Bone marrow (tissue), 2 donors: ENCODE measurements around the gene KIF3C.
"Not testable (repeated sequence)": the region's sequence is repeated elsewhere in the genome, so short reads cannot be mapped to it uniquely, and the experiment has no call there.

ENCODE experiments used
- DNase-seq, 2 donors: peaks; one replicate each; lab custom pipeline; 2025; lab: John Stamatoyannopoulos, UW

The KIF3C gene

DNA sequence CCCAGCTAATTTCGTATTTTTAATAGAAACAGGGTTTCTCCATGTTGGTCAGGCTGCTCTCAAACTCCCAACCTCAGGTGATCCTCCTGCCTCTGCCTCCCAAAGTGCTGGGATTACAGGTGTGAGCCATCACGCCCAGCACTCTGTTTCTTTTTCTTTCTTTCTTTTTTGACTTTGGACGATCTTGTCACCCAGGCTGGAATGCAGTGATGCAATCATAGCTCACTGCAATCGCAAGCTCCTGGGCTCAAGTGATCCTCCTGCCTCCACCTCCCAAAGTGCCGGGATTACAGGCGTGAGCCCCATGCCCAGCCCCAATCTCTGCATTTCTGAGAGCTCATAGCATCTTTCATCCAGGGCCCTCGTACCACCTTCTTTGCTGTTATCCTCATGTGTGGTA lies 17.1 kb upstream of the KIF3C start:
- DNase-seq: not testable (repeated sequence)

DNA sequence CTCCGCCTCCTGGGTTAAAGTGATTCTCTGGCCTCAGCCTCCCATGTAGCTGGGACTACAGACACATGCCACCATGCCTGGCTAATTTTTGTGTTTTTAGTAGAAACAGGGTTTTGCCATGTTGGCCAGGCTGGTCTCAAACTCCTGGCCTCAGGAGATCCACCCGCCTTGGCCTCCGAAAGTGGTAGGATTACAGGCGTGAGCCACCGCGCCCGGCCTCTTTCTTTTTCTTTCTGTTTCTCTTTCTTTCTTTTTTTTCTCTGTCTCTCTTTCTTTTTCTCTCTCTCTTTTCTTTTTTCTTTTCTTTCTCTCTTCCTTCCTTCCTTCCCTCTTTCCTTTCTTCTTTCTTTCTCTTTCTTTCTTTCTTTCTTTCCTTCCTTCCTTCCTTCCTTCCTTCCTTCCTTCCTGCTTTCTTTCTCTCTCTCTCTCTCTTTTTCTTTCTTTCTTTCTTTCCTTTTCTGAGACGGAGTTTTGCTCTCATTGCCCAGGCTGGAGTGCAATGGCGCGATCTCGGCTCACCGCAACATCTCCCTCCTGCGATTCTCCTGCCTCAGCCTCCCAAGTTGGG lies 16.6 kb upstream of the KIF3C start:
- not testable (repeated sequence) for DNase-seq

DNA sequence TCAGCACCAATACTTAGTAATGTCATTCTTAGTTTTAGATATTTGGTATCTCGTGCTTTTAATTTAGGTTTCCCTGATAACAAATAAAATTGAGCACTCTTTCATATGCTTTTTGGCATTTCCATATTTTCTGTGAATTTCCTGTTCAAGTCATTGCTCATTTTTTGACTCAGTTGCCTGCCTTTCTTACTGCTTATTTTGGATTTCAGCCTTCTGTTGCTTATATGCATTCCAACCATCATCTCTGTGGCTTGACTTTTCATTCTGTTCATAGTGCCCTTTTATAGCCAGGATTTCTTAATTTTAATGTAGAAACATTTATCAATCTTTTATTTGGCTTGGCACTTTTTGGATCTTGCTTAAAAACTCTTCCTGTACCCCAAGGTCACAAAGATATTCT lies 14.5 kb upstream of the KIF3C start:
- DNase-seq: no peak

DNA sequence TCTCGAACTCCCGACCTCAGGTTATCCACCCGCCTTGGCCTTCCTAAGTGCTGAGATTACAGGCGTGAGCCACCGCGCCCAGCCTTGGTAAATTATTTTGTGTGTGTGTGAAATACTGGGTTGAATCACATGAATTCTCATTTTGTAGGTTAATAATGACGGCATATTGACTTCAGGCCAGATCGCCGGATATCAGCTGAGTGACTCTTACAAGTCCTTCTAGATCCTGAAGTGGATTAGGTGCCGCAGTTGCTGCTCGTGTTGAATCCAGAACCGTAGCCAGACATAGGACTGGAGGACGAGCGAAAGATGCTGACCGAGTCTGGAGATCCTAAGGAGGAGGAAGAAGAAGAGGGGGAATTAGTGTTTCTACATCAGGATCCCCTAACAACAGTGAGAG lies 12.2 kb upstream of the KIF3C start:
- DNase-seq: no peak

DNA sequence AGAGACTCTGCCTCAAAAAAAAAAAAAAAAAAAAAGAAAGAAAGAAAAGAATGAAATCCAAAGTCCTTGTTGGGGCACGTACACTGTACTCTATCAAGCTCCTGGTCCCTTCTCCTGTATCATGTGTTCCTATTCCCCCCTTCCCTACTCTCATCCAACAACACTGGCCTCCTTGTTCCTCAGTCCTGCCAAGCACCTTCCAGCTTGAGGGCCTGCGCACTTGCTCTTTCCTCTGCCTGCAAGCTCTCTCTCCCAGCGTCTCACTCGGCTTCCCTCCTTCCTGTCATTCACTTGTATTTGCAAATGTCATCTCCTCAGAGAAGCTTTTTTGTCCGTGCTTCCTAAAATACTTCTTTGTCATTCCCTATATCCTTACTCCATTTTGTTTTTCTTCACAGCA lies 10.8 kb upstream of the KIF3C start:
- DNase-seq: no peak

DNA sequence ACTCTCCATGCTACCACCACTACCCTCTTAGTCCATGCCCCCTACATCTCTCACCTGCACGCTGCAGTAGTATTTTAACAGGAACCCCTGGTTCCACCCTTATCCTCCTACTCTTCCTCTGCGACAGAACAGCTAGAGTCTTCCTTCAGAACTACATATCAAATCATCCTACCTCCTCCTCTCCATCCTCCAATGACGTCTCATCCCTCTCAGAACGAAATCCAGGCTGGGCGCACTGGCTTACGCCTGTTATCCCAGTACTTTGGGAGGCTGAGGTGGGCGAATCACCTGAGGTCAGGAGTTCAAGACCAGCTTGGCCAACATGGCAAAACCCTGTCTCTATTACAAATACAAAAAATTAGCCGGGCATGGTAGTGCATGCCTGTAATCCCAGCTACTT lies 10.3 kb upstream of the KIF3C start:
- no peak for DNase-seq

DNA sequence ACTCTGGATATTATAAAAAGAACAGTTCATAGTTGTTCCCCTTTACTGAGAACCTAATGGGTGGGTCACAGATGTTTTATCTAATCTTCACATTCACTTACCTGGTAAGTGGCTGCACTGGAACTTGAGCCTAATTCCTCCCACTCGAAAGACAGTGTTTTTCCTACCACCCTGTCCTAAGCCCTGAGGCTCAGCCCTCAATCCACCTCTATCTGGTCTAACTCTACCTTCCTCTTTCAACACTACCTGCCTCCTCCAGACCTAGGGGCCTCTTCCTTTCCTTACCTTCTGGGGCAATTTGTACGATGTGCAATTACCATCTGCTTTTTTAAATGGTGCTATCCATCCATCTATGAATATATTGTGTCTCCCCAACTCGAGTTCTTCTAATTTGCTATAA lies 9.7 kb upstream of the KIF3C start:
- DNase-seq: no peak

DNA sequence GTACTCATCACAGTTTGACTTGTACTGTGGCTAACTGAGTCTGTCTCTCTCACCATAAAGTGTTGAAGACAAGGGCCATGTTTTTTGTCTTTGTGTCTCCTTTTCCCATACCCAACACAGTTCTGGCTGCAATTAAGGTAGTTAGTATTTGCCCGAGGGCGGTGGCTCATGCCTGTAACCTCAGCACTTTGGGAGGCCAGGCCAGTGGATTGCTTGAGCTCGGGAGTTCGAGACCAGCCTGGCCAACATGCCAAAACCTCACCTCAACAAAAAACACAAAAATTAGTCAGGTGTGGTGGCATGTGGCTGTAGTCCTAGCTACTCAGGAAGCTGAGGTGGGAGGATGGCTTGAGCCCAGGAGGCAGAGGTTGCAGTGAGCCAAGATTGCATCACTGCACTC lies 6.9 kb upstream of the KIF3C start:
- no peak for DNase-seq

DNA sequence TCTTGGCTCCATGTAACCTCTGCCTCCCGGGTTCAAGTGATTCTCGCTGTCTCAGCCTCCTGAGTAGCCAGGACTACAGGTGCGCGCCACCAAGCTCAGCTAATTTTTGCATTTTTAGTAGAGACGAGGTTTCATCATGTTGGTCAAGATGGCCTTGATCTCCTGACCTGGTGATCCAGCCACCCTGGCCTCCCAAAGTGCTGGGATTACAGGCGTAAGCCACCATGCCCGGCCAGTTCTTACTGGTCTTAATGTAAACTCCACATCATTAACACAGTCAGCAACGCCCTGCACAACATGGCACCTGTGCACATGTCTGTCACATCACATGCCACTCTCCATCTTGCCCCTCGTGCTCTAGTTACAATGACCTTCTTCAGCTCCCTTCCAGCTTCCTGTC lies 5.8 kb upstream of the KIF3C start:
- no peak for DNase-seq

DNA sequence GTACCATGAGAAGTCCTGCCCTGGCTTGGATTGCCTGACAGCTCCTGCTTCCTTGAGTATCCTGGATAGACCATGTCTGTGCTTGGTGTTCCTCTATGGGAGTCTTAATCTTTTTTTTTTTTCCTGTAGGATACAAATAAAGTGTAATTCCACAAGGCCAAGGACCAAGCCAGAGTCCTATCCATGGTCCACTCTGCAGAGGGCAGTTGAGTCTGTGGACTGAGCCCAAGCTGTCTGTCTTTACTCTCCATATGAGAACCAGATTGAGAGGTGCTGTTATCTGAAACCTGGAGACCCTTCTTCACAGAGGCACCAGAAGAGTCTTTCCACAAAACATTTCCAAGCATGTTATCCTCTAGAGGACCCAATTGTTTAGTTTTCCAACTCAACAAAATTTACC lies 1.4 kb upstream of the KIF3C start:
- no peak for DNase-seq

DNA sequence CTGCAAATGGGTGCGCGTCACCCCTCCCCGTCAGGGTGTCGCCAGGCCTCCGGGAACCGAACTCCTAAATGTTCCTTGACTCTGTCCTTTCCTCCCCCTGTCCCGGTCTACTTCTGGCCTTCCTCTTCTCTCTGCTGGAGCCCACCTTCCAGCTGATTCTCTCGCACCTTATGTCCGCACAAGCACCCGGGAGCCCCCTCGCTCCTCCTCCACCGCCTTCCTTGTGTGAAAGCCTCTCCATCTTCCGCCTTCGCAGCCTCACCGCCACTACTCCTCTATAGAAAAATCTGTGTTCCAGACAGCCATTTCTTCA lies 627 bp upstream of the KIF3C start:
- no peak for DNase-seq

DNA sequence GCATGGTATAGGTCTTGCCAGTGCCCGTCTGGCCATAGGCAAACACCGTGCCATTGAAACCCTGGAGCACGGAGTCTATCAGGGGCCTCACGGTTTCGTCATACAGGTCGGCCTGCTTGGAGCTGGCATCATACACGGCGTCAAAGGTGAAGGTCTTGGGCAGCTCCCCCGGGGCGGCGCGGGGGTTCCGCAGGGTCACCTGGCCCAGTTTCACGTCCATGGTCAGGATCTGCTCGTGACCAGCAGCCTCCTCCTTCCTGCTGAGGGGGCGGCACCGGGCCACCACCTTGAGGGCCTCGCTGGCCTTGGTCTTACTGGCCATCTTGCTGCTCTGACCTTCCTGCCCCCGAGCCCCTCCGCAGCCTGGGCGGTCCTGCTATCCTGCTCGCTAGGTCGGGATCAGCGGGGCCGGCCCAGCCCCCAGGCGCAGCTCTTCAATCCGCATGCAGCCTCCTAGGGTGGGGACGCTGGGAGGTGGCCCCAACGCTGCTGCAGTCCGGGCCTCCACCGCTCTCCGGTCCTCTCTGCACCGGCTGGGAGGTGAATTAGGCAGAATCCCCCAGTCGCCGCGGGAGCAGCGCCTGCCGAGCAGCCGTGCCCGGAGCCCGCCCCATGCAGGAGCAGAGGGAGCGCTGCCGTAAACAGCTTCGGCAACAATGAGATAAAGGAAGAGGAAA lies 563 bp downstream of the KIF3C start:
- no peak for DNase-seq

DNA sequence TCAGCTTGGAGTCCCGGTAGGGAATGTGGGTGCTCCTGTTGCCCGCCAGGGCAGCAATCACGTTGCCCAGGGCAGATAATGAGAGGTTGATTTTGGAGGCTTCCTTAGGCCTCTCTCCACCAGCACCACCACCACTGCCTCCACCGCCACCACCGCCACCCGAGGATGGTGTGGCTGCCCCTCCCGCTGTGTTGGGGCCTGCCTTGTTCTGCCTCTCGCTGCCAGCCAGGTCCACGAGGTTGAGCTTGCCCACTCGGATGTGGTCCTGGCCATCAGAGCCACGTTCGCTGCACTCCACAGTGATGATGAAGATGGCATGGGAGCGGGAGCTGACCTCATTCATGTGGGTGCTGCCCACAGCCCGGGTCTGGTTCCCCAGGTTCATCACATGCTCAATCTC lies 1.3 kb downstream of the KIF3C start:
- DNase-seq: no peak

DNA sequence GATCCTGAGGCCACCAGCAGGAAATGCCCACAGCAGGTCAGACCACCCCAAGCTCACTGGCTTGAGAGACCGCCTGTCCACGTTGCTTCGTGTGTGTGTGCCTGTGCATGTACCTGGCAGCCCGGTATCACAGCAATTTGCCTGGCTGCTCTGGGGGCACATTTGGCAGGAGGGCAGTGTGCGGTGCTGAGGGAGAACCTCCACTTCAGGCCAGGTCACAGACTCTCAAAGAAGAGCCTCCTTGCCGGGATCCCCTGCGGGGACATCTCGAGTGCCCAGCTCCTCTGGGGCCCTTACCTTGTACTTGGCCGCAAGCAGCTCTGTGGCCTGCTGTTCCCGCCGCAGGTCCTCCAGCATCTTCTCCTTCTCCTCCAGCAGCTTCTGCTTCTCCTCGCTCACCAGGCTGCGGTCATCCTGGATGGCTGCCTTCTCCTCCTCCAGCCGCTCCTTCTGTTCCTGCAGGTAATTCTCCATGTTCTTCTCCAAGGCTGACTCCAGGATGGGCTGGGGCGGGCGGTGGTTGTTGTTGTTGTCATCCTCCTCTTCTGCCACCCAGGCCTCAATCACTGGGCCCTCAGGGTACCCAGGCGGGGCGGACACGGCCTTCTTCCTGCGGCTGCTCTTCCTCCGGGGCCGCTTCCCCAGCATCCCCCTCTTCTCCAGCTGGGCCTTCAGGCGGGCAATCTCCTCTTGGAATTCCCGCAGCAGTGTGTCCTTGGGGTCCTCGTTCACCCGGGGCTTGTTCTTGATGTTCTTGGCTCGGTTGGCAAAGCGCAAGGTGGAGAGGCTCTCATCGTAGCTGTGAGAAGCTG lies 2.0 kb downstream of the KIF3C start:
- DNase-seq: no peak

DNA sequence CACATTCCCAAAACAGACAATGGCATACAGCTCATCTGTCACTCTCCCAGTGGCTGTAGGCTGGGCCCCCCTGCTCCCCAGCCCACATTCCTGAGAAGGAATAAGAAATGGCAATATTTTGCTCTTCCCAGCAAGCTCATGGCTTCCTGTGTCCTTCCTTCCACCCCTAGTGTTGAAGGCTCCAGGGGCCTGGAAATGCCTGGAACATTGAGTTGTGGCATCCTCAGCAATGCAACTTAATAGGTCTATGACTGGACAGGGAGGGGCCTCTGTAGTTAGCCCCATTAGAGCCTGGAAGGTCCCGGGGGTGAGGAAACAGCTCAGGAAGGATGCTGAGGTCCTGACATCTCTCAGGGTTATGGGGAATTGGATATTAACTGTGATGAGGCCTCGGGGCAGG lies 3.3 kb downstream of the KIF3C start:
- no peak for DNase-seq

DNA sequence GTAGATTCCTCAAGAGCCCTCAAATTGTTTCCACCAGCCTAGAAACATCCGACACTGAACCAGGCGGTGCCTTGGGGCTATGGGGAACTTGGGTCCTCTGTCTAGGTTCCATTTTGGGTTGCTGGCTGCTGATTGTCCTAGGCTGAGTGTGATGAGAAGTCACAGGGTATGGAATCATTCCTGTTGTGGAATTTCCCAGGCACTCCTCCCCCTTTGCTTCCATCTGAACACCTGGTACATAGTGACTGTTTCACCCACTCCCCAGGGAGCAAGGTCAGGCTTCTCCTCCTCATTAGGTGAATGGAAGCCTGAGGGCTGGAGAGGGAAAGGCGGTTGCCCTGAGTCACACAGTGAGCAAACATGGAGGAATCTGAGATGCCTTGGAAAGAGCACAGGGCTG lies 4.5 kb downstream of the KIF3C start:
- no peak for DNase-seq

DNA sequence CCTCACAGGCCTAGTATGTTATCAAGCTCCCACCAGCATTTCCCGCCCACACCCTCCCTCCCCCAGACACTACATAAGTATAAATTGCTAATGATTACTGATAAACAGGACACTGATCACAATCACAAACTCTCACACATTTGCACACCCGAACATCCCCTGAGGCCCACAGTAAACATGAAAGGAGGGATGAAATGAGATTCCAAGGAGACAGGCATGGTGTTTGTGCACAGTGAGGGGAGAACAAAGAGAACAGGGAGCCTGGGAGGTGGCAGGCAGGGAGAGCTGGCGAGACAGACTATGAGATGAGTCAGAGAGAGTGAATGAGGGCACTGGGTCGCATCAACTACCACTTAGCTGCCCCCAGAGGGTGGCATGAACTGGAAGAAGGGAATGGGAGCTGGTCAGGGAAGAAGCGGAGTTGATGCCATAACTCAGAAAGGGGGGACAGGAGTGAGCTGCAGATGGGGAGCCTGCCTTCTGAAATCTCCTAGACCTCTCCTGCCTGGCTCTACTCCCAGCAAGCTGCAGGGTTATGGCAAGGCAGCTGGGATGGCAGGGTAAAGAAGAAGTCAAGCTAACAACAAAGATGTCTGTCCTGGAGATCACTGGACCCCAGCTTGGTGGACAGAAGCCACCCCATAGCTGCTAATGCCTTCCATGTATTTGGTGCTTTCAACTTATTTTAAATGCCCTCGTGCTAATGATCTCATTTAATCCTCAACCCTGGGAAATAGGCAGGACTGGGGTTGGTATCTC lies 5.1 kb downstream of the KIF3C start:
- DNase-seq: no peak

DNA sequence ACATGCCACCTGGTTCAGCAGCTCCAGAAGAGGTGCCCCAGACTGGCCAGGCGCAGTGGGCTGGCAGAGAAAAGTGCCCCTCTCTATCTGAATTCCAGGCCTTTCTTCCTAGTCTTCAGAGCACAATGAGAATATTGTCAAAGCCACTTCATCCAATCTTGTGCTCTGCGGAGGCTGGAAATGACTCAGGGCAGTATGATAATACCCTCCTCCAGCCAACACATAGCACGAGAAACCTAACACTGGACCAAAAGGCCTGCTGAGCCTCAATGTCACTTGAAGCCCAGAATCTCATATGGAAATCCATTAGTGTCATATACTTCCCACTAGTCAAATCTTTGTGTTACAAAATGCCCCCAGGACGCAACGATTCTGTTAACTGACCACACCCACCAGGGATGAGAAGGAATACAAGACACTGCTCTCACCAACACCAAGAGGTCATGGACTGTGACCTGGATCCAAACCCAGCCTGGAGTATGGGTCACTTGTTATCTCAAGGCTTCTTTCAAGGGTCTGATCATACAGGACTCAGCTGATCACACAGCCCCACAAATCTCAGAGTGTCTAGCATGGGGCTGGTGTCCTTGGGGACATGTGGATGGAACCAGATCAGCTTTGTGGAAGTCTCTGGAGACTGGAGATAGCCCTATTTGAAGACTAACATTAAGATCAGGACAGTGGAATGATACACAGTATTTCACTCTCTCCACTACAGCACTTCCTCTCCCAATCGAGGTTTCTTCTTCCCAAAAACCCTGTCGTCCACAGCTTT lies 10.1 kb downstream of the KIF3C start:
- no peak for DNase-seq

DNA sequence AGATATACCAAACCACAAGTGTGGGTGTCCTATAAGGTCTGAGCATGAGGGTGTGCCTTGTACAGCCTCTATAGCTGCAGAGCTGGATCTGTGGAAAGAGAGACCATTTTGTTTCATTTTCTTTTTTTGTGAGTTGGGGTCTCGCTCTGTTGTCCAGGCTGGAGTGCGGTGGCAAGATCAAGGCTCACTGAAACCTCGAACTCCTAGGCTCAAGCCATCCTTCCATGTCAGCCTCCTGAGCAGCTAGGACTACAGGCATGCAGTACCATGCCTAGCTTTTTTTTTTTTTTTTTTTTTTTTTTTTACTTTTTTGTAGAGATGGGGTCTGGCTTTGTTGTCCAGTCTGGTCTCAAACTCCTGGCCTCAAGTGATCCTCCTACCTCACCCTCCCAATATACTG lies 10.7 kb downstream of the KIF3C start:
- DNase-seq: no peak

DNA sequence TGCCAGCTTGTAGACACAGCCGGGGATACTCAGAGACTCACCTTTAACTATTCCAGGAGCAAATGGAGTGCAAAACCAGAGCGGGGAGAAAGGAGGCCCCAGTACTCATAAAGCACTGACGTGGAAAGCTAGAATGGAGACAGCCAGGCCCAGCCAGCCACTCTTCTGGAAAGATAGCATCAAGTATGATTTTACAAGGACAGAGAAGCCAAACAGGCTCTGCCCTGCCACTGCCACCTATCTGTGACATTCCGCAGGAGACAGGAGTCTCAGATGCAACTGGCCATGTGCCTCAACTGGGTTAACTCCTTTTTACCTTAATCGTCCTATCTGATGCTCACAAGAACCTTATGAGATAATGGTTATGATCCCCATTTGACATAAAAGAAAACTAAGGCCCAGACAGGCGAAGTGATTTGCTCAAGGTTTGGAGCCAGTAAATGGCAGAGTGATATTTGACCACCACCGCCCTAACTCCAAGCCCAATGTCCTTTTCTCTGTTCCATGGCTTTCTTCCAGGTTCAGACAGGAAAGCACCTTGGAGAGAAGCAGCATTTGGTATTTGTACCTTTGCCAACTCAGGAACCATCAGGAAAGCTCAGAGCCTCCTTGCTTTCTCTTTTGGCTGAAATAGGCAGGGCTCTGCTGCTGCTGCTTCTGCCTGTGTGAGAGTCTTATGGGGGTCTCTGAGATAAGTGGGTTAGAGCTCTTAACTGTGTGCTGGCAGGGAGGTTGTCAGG lies 15.6 kb downstream of the KIF3C start:
- no peak for DNase-seq

DNA sequence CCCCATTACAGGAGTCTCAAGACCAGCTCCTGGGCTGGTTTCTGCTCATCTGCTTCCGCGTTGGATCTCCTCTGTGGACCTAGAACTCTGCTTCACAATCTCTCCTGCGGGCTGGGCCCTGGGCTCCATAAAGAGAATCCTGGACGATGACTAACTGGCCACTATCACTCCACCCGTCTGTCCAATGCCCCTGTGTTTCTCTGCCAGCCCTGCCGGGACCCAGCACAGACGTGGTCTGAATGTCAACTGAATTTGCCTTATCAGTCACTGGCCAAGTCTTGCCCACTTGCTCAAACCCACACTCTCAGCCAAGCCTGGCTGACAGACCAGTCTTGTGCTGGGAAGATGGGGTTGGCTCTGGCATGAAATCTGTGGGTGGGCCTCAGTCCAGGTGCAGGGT lies 17.4 kb downstream of the KIF3C start:
- no peak for DNase-seq
